Fibroblast of lung (primary cell): Measurements from ENCODE around the gene GUCA1A.

Experiments
- CTCF ChIP-seq, 2 donors: IDR thresholded peaks in 1 of 2; conservative IDR thresholded peaks in 1 of 2; 1 replicate in 1 of 2; 2 replicates in 1 of 2; pipeline ENCODE4 v1.5.1; 2011 to 2012; ENCODE audit warnings: low read length in 2 of 2, control low read depth in 1 of 2, inconsistent platforms in 1 of 2, low read depth in 1 of 2, mild to moderate bottlenecking in 1 of 2
- EZH2 ChIP-seq: IDR thresholded peaks from 2 replicates; pipeline ENCODE4 v1.5.1; 2012; ENCODE audit warnings: low read length, control low read depth, mild to moderate bottlenecking; ENCODE audit errors: missing control alignments

- TF ChIP-seq CTCF (conservative IDR thresholded peaks at IDR 0.05 in 1 of 2, IDR thresholded peaks at IDR 0.05 in 1 of 2; ENCODE audit: low read depth in 1 of 2, low read length in 2 of 2) (no peak), EZH2 (no peak)
Observed at GRCh38 chr6:42176981-42177380, 3.8 kb downstream of the GUCA1A start.
